HEK293 (cell line): ENCODE measurements around the gene USP5.
A peak's percentile ranks its signal among the peaks of the same experiment; 100 is the strongest.

Source experiments
- CTCF ChIP-seq: fragments of 450-650 bp; formaldehyde crosslinking; IDR thresholded peaks from 2 replicates; pipeline ENCODE4 v1.5.1; 2016; ENCODE audit warnings: missing biosample characterization, missing genetic modification characterization
- GLIS2 ChIP-seq: fragments of 450-650 bp; formaldehyde crosslinking; IDR thresholded peaks from 2 replicates; pipeline ENCODE4 v1.5.1; 2016; ENCODE audit warnings: missing biosample characterization, missing genetic modification characterization
- INSM2 ChIP-seq: fragments of 450-650 bp; formaldehyde crosslinking; IDR thresholded peaks from 2 replicates; pipeline ENCODE4 v1.5.1; 2016; ENCODE audit warnings: missing biosample characterization, missing genetic modification characterization
- PATZ1 ChIP-seq: fragments of 450-650 bp; formaldehyde crosslinking; IDR thresholded peaks from 2 replicates; pipeline ENCODE4 v1.5.1; 2016; ENCODE audit warnings: missing biosample characterization, missing genetic modification characterization
- SP3 ChIP-seq: fragments of 450-650 bp; formaldehyde crosslinking; IDR thresholded peaks from 2 replicates; pipeline ENCODE4 v1.5.1; 2016; ENCODE audit warnings: missing biosample characterization, missing genetic modification characterization
- YY2 ChIP-seq: fragments of 450-650 bp; formaldehyde crosslinking; IDR thresholded peaks from 2 replicates; pipeline ENCODE4 v1.5.1; 2016; ENCODE audit warnings: missing biosample characterization, missing genetic modification characterization
- ZBTB11 ChIP-seq: fragments of 450-650 bp; formaldehyde crosslinking; conservative IDR thresholded peaks from 2 replicates; pipeline ENCODE4 v1.5.1; 2016; ENCODE audit warnings: low read depth, missing biosample characterization, missing genetic modification characterization
- ZBTB21 ChIP-seq: fragments of 450-650 bp; formaldehyde crosslinking; IDR thresholded peaks from 2 replicates; pipeline ENCODE4 v1.5.1; 2017; ENCODE audit warnings: missing biosample characterization, missing genetic modification characterization
- ZNF133 ChIP-seq: fragments of 450-650 bp; formaldehyde crosslinking; IDR thresholded peaks from 2 replicates; pipeline ENCODE4 v1.5.1; 2016; ENCODE audit warnings: missing biosample characterization, missing genetic modification characterization
- ZNF174 ChIP-seq: fragments of 450-650 bp; formaldehyde crosslinking; IDR thresholded peaks from 2 replicates; pipeline ENCODE4 v1.5.0; 2017; ENCODE audit warnings: missing biosample characterization, mild to moderate bottlenecking, missing genetic modification characterization
- ZNF341 ChIP-seq: fragments of 450-650 bp; formaldehyde crosslinking; IDR thresholded peaks from 2 replicates; pipeline ENCODE4; 2016; ENCODE audit warnings: low read depth, missing biosample characterization, missing genetic modification characterization
- ZNF404 ChIP-seq: fragments of 450-650 bp; formaldehyde crosslinking; IDR thresholded peaks from 2 replicates; pipeline ENCODE4 v1.5.1; 2017; ENCODE audit warnings: missing biosample characterization, missing genetic modification characterization
- ZNF416 ChIP-seq: fragments of 450-650 bp; formaldehyde crosslinking; IDR thresholded peaks from 2 replicates; pipeline ENCODE4 v1.5.1; 2016; ENCODE audit warnings: missing biosample characterization, missing genetic modification characterization
- ZNF426 ChIP-seq: fragments of 450-650 bp; formaldehyde crosslinking; IDR thresholded peaks from 2 replicates; pipeline ENCODE4 v1.5.1; 2017; ENCODE audit warnings: missing biosample characterization, missing genetic modification characterization, mild to moderate bottlenecking, inconsistent platforms, moderate library complexity
- ZNF514 ChIP-seq: fragments of 450-650 bp; formaldehyde crosslinking; IDR thresholded peaks from 2 replicates; pipeline ENCODE4 v1.5.1; 2016; ENCODE audit warnings: missing biosample characterization, missing genetic modification characterization
- ZNF518A ChIP-seq: fragments of 450-650 bp; formaldehyde crosslinking; conservative IDR thresholded peaks from 2 replicates; pipeline ENCODE4 v1.5.1; 2016; ENCODE audit warnings: low read depth, missing biosample characterization, missing genetic modification characterization
- ZNF521 ChIP-seq: fragments of 450-650 bp; formaldehyde crosslinking; IDR thresholded peaks from 2 replicates; pipeline ENCODE4 v1.5.1; 2017; ENCODE audit warnings: missing biosample characterization, mild to moderate bottlenecking, missing genetic modification characterization
- ZNF544 ChIP-seq: fragments of 450-650 bp; formaldehyde crosslinking; IDR thresholded peaks from 2 replicates; pipeline ENCODE4 v1.5.0; 2017; ENCODE audit warnings: missing biosample characterization, missing genetic modification characterization
- ZNF600 ChIP-seq: fragments of 450-650 bp; formaldehyde crosslinking; IDR thresholded peaks from 2 replicates; pipeline ENCODE4 v1.5.1; 2016; ENCODE audit warnings: missing biosample characterization, missing genetic modification characterization
- ZNF76 ChIP-seq: fragments of 450-650 bp; formaldehyde crosslinking; IDR thresholded peaks from 2 replicates; pipeline ENCODE4; 2016; ENCODE audit warnings: low read depth, missing biosample characterization, missing genetic modification characterization, borderline replicate concordance
- ZNF785 ChIP-seq: fragments of 450-650 bp; formaldehyde crosslinking; IDR thresholded peaks from 2 replicates; pipeline ENCODE4 v1.5.1; 2016; ENCODE audit warnings: missing biosample characterization, missing genetic modification characterization
- ZSCAN5A ChIP-seq: fragments of 450-650 bp; formaldehyde crosslinking; IDR thresholded peaks from 2 replicates; pipeline ENCODE4 v1.5.1; 2016; ENCODE audit warnings: missing biosample characterization, missing genetic modification characterization

The USP5 gene

GRCh38 chr12:6914947-6915788 is 63.2 kb downstream of the USP5 start (continued):
- no peak for TF ChIP-seq ZNF174
- peak; percentile 73 for TF ChIP-seq ZNF341
- TF ChIP-seq ZSCAN5A = no peak
- TF ChIP-seq CTCF = peak; percentile 5; the same call in 1 of the 2 replicates
- TF ChIP-seq ZNF514 (tag by site-specific recombination) = no peak
- TF ChIP-seq SP3 = peak; percentile 76
- no peak for TF ChIP-seq ZNF133 (tag by site-specific recombination)
- no peak for TF ChIP-seq ZNF426
- no peak for TF ChIP-seq ZBTB21
- 0 out of 2 replicates have a peak, but pooled peaks have one; percentile 3 for TF ChIP-seq INSM2
- no peak for TF ChIP-seq ZNF518A (tag by site-specific recombination)
- no peak for TF ChIP-seq ZNF600 (tag by site-specific recombination)
- no peak for TF ChIP-seq ZNF785 (tag by site-specific recombination)
- TF ChIP-seq ZNF416 (tag by site-specific recombination) = no peak
- peak; percentile 28; the same call in 1 of the 2 replicates for TF ChIP-seq ZNF76 (tag by site-specific recombination)
- TF ChIP-seq ZBTB11 = no peak; the same call in 1 of the 2 replicates
- TF ChIP-seq ZNF544 = no peak
- TF ChIP-seq YY2 = no peak
- peak; percentile 58 for TF ChIP-seq PATZ1 (tag by site-specific recombination)
- TF ChIP-seq ZNF404 = no peak
- no peak for TF ChIP-seq ZNF521 (tag by site-specific recombination)
- peak; percentile 67 for TF ChIP-seq GLIS2 (tag by site-specific recombination)
